Activated naive CD4-positive, alpha-beta T cell (primary cell): ENCODE results near the gene SH2D1B.

ENCODE experiments used
- DNase-seq, 4 experiments: peaks; one replicate each; lab custom pipeline; 2025; lab: John Stamatoyannopoulos, UW

Gene SH2D1B

GRCh38 chr1:162381941-162382750, 29.8 kb downstream of the SH2D1B start:
- DNase-seq: no peak

GRCh38 chr1:162381383-162381782, 30.6 kb downstream of the SH2D1B start, which contains the start of gene C1orf226:
Gene C1orf226, plus strand, starts transcription at chr1:162381728. Its CDS starts 174 bp downstream, at chr1:162381902.
- DNase-seq: no peak

GRCh38 chr1:162380061-162380846, 31.7 kb downstream of the SH2D1B start:
- no peak for DNase-seq

DNA sequence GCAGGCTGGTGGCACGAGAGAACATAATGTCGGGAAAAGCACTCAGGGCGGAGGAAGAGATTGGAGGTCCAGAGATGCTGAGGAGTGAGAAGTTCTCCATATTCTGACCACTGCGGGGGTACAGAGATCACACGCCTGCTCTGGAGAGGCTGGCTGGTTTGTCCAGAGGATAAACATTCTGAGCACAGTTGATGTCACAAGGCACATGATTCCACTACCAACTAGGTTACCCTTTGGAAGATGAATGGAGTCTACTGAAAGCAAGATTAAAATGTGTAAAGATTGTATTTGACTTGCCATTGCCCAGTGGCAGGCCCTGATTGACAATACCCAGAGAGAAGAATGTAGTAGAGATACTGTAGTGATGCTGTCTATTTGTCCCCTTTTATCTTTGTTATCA, 35.2 kb downstream of the SH2D1B start, which contains the start of gene SPATA46:
Gene SPATA46, minus strand, starts transcription at position 164 of the 400 bp plus-strand sequence. Its CDS starts 64 bp downstream, at position 100.
- DNase-seq: no peak

DNA sequence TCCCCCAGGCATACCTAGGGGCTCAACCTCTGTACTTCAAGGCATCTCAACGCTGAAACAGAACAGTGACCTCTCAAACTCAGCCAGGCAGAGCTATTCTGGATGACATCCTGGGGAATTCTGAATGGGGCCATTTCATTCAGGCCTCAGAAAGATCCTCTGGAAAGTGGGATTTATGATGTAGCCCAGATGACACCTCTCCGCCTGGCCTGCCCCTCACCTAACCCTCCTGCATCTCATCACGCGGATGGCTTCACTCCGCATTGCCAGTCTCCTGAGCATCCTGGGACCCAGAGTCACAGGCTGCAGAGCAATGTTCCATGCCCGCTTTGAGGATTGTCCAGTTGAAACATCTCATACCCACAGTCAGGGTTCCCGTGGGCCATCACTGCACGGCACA, 36.5 kb downstream of the SH2D1B start:
- no peak for DNase-seq

DNA sequence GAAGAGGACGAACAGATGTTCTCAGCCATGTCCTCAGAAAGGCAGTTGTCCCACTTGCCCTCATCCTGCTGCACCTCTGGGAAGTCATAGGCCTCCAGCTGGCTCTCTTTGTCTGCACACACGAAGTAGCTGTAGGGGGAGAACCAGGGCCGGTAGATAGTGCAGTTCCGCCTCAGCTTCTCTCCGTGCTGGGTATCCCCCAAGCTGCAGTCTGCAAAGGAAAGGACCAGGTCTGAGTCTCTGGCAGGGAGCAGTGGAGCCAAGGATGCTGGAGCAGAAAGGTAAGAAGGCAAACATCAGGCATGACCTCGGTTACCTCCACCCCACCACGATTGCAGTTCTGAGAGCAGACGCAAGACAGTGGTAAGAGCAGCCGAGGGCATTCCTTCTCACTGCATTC, 37.5 kb downstream of the SH2D1B start:
- DNase-seq: no peak

DNA sequence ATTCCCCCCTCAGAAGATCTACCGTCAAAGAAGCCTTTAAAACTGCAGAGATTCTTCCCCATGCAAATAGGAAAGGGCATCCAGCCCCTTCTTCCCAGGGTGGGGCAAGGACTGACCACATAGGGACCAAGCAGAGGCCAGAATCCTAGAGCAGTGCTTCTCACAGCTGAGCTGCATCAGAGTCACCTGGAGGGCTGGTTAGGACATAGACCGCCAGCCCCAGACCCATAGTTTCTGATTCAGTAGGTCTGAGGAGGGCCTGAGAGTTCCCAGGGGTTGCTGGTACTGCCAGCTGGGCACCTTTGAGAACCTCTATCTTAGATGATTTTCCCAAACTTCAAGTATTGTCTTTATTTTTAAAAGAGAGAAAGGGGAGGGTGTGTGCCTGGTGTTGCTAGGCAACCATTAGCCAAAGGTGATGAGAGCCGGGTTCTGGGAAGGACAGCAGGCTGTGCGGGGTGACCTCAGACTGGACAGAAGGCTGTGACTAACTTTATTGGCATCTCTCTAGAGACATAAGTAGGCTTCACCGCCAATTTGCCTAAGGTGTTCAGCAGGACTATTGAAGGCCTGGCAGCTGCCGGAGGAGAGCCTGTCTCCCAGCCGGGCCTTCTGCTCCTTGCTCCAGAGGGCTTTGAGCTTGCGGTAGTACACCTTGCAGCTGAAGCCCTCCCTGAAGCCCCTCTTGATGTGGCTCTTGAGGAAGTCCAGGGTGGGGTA, 38.2 kb downstream of the SH2D1B start:
- no peak for DNase-seq

- DNase-seq: no peak
These were observed 38.9 kb downstream of the SH2D1B start for GRCh38 chr1:162373072-162373427.

- DNase-seq: no peak
These were observed 39.5 kb downstream of the SH2D1B start for GRCh38 chr1:162372159-162373071.

DNA sequence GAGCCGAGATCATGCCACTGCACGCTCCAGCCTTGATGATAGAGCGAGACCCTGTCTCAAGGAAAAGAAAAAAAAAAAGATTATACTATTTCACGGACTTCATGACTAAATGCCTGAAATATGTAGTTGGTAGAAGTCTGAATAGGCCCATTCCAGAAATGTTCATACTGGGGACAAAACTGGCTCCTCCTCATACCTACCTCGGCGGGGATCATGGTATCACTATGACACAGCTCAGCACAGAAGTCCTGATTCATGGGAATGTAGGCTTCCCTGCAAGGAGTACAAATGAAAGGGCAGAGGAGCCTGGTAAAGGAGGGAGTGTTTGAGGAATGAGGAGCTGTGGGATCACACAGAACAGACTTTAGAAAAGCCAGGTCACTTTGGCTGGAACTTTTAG, 40.3 kb downstream of the SH2D1B start:
- DNase-seq: no peak

GRCh38 chr1:162370721-162371120, 41.2 kb downstream of the SH2D1B start:
- DNase-seq: no peak

GRCh38 chr1:162370161-162370560, 41.8 kb downstream of the SH2D1B start:
- DNase-seq: no peak

GRCh38 chr1:162369571-162369970, 42.4 kb downstream of the SH2D1B start:
- DNase-seq: no peak

DNA sequence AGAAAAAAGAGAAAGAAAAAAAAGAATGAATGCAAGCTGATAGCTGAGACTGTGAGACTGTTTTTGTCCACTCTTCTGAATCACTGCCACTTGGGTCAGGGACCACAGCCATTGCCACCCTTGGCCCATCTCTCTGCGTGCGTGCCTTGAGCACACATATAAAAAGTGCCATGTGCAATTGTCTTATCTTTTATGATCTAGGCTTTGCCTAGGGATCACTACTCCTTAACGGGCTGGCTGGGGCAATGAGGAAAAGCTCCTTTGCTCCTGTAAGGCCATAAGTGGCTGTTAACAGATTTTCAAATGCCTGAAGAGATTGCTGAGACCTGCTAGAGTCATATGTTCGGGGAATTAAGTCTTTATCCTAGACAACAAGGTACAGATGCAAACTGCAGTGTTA, 43.5 kb downstream of the SH2D1B start:
- DNase-seq: no peak

DNA sequence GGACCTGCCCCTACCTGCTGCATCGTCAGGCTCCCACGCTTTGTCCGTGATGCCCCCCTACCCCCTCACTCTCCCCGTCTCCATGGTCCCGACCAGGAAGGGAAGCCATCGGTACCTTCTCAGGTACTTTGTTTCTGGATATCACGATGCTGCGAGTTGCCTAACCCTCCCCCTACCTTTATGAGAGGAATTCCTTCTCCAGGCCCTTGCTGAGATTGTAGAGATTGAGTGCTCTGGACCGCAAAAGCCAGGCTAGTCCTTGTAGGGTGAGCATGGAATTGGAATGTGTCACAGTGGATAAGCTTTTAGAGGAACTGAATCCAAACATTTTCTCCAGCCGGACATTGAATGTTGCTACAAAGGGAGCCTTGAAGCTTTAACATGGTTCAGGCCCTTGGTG, 44.2 kb downstream of the SH2D1B start:
- DNase-seq: no peak

DNA sequence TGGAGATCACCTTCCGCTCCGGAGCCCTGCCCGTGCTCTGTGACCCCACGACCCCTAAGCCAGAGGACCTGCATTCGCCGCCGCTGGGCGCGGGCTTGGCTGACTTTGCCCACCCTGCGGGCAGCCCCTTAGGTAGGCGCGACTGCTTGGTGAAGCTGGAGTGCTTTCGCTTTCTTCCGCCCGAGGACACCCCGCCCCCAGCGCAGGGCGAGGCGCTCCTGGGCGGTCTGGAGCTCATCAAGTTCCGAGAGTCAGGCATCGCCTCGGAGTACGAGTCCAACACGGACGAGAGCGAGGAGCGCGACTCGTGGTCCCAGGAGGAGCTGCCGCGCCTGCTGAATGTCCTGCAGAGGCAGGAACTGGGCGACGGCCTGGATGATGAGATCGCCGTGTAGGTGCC, 44.9 kb downstream of the SH2D1B start:
- DNase-seq: no peak

- DNase-seq: no peak
These were observed 45.3 kb downstream of the SH2D1B start for GRCh38 chr1:162366671-162367070.

GRCh38 chr1:162366149-162366548, 45.8 kb downstream of the SH2D1B start:
- no peak for DNase-seq

DNA sequence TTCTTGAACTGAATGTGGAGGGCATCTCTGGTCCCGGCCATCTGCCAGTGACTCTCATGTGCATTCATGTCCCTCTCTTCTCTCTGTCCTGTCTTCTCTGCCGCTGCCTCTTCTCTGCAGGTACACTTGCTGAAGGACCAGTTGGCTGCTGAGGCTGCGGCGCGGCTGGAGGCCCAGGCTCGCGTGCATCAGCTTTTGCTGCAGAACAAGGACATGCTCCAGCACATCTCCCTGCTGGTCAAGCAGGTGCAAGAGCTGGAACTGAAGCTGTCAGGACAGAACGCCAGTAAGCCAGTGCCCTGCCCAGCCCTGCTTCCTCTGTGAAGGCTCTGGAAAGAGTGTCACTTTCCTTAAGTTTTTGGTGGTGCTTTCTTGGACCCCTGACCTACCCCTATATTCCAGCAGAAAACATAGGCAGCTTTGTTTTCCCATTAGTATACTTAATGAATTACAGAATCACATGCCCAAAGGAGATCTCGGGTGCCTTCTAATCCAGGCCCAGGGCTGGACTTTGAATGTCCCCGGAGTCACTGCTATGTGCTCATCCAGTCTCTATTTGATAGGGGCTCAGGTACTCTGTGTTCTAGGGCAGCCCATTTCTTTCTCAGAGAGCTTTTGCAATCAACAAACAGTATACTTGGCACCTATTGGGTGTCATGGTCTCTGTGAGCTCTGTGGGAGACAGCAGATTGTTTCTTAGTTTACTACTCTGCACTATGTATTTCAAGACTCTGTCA, 46.5 kb downstream of the SH2D1B start:
- no peak for DNase-seq

- DNase-seq: no peak
These were observed 47.4 kb downstream of the SH2D1B start for GRCh38 chr1:162364498-162364897.

DNA sequence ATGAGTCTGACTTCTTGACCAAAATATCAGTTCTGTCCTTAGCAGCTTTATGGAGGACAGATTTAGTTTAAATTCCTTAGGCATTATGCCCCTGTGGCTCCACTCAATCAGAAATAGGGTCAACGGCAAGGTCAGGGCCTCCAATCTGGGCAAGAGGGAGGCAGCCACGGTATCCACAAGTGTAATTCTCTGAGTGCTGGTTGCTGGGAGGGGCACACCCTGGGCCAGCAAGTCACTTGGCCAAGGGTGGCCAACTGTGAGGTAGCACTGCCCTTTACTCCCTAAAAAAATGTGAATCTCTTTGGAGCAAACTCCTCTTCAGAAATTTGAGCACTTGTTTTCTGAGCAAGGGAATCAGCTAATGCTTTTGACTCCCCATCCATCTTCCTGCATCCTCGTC, 48.1 kb downstream of the SH2D1B start:
- DNase-seq: no peak
